NCI-H2029 (cell line): ENCODE results near the gene TP63.

Experiments
- DNase-seq: peaks from one replicate; lab custom pipeline; 2025; lab: John Stamatoyannopoulos, UW

TP63 gene

GRCh38 chr3:189813647-189814240 lies 182.6 kb downstream of the TP63 start:
- no peak for DNase-seq

GRCh38 chr3:189820365-189820720 lies 189.2 kb downstream of the TP63 start:
- DNase-seq = no peak

- DNase-seq = no peak
These were observed 190.1 kb downstream of the TP63 start for GRCh38 chr3:189821262-189821661.

GRCh38 chr3:189822726-189823125 lies 191.5 kb downstream of the TP63 start:
- no peak for DNase-seq

GRCh38 chr3:189824629-189825312 lies 193.6 kb downstream of the TP63 start:
- DNase-seq = no peak

- no peak for DNase-seq
These were observed 195.4 kb downstream of the TP63 start for GRCh38 chr3:189826566-189826965.

GRCh38 chr3:189827108-189827507 lies 195.9 kb downstream of the TP63 start:
- DNase-seq = no peak

- DNase-seq = no peak
These were observed 199.2 kb downstream of the TP63 start for GRCh38 chr3:189830401-189830800.

GRCh38 chr3:189833266-189833665 lies 202.1 kb downstream of the TP63 start:
- DNase-seq = no peak

GRCh38 chr3:189833996-189834395 lies 202.8 kb downstream of the TP63 start:
- DNase-seq = no peak

GRCh38 chr3:189834462-189834861 lies 203.3 kb downstream of the TP63 start:
- DNase-seq = no peak

- no peak for DNase-seq
These were observed 205.6 kb downstream of the TP63 start for GRCh38 chr3:189836795-189837194.

GRCh38 chr3:189838291-189838690 lies 207.1 kb downstream of the TP63 start:
- DNase-seq = no peak

GRCh38 chr3:189839576-189839975 lies 208.4 kb downstream of the TP63 start:
- no peak for DNase-seq

GRCh38 chr3:189841473-189842205 lies 210.4 kb downstream of the TP63 start:
- no peak for DNase-seq

- no peak for DNase-seq
These were observed 211.8 kb downstream of the TP63 start for GRCh38 chr3:189842681-189843602.

- DNase-seq = no peak
These were observed 213.9 kb downstream of the TP63 start for GRCh38 chr3:189845069-189845468.

- no peak for DNase-seq
These were observed 217.3 kb downstream of the TP63 start for GRCh38 chr3:189848395-189849040.

GRCh38 chr3:189849262-189849661 lies 218.1 kb downstream of the TP63 start:
- no peak for DNase-seq

GRCh38 chr3:189851682-189852081 lies 220.5 kb downstream of the TP63 start:
- no peak for DNase-seq

- no peak for DNase-seq
These were observed 222.7 kb downstream of the TP63 start for GRCh38 chr3:189853906-189854305.

GRCh38 chr3:189860296-189860695 lies 229.1 kb downstream of the TP63 start:
- DNase-seq = no peak
